HL-60/S4 (cell line): Measurements from ENCODE around the gene KIFC1.

Experiments used
- in situ Hi-C: fragments of 300-500 bp; cut with MboI; formaldehyde crosslinking; loops from 2 replicates; pipeline ENCODE4 v1.14.3; 2022; ENCODE audit warnings: low sequenced_read_pairs

Gene KIFC1

DNA sequence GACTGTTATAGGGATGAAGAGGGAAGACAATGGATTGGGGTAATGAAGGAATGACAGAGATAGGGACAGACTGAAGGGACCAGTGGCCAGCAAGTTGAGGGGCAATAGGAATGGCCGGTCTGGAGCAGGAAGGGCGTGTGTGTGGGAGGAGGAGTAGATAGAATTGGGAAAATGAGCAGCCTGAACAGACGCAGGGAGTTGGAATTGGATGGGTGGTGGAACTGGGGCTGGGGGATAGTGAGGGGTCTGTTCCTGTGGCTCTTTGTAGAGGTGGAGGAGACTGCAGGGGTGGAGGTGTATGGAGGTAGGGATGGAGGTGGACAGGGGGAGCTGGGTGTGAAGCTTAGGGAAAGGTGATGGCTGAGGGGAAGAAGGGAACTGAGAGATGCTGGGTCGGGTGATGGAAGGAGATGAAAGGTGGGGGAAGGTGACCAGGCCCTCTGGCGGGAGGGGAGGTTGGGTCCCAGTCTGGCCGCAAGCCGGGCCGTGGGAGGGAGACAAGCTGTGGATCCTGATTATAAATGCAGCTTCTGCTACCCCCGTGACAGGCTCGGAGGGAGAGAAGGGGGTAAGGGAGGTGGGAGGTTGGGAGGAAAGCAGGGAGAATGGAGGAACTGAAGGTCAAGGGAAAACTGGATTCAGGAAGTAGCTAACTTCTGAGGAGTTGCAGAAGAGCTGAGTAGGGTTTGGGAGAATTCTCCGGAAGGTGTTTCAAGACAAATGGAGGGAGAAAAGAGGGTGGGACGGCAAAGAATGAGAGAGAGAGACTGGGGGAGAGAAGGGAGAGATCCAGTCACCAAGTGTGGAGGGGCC is 33.4 kb downstream of the KIFC1 start:
- in situ Hi-C loops: no loop called here

- in situ Hi-C loops: no loop called here
These were observed 34.3 kb downstream of the KIFC1 start for GRCh38 chr6:33425668-33426577.

- in situ Hi-C loops: no loop called here
These were observed 35.2 kb downstream of the KIFC1 start for GRCh38 chr6:33426590-33427511.

GRCh38 chr6:33427585-33428223 is 36.1 kb downstream of the KIFC1 start:
- in situ Hi-C loops: no loop called here

DNA sequence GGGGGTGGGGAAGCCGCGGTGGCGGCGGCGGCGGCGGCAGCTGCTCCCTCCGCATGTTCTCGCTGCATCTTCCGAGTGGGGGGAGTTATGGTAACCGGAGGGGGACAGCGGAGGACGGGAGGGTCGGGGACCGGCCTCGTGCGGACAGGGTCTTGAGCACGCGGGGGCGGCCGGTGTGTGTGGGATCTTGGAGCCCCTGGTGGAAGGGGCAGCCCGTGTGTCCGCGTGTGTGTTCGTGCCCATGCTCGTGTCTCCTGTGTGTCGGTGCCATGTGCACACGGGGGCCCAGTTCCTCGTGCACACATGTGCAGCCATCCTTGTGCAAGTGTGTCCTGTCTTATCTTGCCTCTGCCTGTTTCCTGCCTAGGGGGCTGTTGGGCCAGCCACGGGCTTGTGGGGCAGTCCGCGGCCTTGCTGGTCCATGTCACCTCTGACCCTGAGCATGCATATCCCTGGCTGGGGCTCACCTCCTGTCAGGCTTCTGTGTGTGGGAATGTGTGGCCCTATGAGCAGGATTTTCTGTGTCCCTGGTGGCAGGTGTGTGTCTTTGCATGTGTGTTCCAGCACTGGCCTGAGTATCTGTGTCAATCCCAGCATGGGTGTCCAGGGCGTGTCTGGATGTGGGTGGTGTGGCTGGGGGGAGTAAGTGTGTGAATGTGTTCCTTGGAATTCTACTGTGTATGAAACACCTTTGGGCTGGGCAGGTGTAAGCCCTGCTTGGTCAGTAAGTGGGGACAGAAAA is 36.8 kb downstream of the KIFC1 start:
- in situ Hi-C loops: no loop called here

- in situ Hi-C loops: no loop called here
These were observed 37.5 kb downstream of the KIFC1 start for GRCh38 chr6:33428966-33429749.

- in situ Hi-C loops: no loop called here
These were observed 38.1 kb downstream of the KIFC1 start for GRCh38 chr6:33429750-33430052.

DNA sequence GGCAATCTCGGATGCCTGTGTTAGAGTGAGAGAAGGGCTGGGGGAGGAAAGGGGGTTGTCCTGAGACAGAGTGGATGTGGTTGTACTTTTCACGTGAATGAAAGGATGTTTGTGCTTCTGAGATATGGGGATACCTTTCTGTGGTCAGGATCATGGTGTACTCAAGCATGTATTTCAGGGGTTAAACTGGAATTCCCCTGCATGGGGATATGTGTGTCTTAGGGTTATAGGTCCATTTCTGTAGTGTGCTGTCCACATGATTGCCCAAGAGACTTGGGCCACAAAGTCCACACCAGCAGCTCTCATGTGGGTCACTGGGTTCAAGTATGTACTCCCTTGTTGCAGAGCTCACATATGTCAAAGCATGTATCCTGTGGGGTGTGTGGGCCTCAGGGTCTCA is 38.7 kb downstream of the KIFC1 start:
- in situ Hi-C loops: no loop called here

GRCh38 chr6:33430991-33431879 is 39.6 kb downstream of the KIFC1 start:
- in situ Hi-C loops: no loop called here

DNA sequence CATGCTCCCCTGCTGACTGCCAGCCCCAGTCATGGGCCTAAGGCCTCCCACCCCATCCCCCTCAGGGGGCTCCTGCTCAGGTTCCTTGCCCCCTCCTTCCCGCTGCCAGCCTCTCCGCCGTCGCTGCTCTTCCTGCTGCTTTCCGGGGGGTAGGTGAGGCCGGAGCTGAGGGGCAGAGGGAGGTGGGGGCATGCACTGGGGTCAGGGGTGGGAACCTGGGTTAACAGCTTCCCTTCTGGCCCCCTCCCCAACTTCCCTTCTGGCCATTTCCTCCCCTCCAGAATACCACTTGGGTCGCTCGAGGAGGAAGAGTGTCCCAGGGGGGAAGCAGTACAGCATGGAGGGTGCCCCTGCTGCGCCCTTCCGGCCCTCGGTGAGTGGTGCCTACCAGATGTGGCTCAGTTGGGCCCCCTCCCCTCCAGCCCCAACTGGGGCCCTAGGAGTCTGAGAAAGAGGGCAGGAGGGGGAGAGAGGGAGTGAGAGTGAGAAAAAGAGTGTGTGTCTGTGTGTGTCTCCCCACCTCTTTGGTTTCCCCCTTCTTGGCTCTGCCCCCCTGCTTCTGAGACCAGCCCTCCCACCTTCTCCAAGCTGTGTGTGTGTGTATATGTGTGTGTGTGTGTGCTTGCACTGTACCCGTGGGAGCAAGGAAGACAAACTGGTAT is 40.4 kb downstream of the KIFC1 start:
- in situ Hi-C loops: no loop called here

- in situ Hi-C loops: no loop called here
These were observed 40.9 kb downstream of the KIFC1 start for GRCh38 chr6:33432546-33432945.

DNA sequence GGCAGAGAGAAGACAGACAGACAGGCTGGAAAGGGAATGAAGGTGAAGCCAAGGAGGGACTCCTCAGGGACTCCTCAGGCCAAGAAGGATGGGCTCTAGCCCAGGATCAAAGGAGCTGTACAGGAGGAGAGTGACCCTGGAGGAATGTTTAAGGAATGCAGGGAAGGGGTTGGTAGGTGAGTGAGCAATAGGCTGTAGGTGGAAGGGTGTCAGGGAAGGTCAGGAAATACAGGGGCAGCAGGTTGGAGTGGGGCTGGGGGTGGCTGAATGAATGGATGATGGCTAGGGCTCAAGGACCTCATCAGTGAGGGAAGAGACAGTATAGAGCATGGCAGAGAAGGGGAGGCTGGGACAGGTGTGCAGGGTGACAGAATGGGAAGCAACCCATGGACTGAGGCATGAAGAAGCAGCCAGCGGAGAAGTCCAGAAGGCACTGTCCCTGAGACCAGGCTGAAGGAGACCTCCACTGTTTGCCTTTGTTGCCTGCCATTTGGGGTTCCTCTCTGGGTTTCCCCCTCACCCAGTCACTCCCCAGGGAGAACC is 41.4 kb downstream of the KIFC1 start:
- in situ Hi-C loops: no loop called here

DNA sequence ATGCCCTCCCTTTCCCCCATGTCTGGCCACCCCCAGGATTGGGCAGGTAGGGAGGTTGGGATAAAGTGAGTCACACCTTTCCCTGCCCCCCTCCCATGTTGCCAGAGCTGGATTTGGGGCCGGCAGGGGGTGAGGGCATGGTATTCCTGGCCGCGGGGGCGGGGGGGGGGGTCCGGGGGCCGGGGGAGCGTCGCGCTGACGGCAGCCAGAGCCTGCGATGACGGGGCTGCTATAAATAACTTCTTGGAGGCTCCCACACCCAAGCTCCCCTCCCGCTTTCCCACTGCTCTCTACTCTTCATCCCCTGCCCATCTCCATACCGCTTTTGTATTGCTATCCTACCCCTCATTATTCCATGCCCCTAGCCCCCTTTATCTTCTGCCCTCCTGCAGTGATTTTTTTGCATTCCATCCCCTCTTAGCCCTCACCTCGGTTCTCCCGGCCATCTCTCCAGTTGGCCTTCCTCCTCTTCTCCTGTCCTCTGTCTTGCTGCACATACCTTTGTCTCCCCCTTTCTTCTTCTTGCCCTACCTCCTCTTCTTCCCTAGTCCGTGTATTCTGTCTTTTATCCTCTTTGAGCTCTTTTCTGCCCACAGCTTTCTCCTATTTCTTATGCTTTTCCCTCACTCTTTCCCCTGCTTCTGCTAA is 42.0 kb downstream of the KIFC1 start:
- in situ Hi-C loops: no loop called here

- in situ Hi-C loops: no loop called here
These were observed 43.3 kb downstream of the KIFC1 start for GRCh38 chr6:33434961-33435360.

DNA sequence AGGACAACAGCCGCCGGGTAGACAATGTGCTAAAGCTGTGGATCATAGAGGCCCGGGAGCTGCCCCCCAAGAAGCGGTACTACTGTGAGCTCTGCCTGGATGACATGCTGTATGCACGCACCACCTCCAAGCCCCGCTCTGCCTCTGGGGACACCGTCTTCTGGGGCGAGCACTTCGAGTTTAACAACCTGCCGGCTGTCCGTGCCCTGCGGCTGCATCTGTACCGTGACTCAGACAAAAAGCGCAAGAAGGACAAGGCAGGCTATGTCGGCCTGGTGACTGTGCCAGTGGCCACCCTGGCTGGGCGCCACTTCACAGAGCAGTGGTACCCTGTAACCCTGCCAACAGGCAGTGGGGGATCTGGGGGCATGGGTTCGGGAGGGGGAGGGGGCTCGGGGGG is 46.0 kb downstream of the KIFC1 start:
- in situ Hi-C loops: no loop called here

- in situ Hi-C loops: no loop called here
These were observed 47.5 kb downstream of the KIFC1 start for GRCh38 chr6:33438978-33439594.
